Sigmoid colon (tissue), 7 donors: ENCODE data around the gene ENTPD2. TPM values are rescaled to one million over a fixed set of nuclear protein-coding genes. Genes with fewer than 3 reads are reported as not detected.

Experiments used
- DNase-seq: peaks from one replicate; pipeline ENCODE4 v3.0.0-alpha.2; 2019
- H3K27ac ChIP-seq, 4 donors: fragments of 200-600 bp; sonication (generic); one replicate each; pipeline ENCODE4 v1.5.1; 2016 to 2019; ENCODE audit warnings: mild to moderate bottlenecking in 1 of 4
- H3K27me3 ChIP-seq, 3 donors: fragments of 200-600 bp; sonication (generic); one replicate each; pipeline ENCODE4 v1.5.1; 2019; ENCODE audit warnings: mild to moderate bottlenecking in 1 of 3
- H3K36me3 ChIP-seq, 4 donors: fragments of 200-600 bp; sonication (generic); one replicate each; pipeline ENCODE4 v1.5.1; 2016 to 2019
- H3K4me1 ChIP-seq, 4 donors: fragments of 200-600 bp; sonication (generic); one replicate each; pipeline ENCODE4 v1.5.1; 2017 to 2019
- H3K4me3 ChIP-seq, 4 donors: fragments of 200-600 bp; sonication (generic); one replicate each; pipeline ENCODE4 v1.5.1; 2017 to 2019; ENCODE audit warnings: mild to moderate bottlenecking in 2 of 4, moderate library complexity in 1 of 4
- H3K9me3 ChIP-seq, 4 donors: fragments of 200-600 bp in 3 of 4; sonication (generic) in 3 of 4; one replicate each; pipeline versions ENCODE4 v1.5.1 to v1.6.1; 2013 to 2019
- CTCF ChIP-seq, 4 experiments: fragments of 450-650 bp in 3 of 4; fragments of 200-600 bp in 1 of 4; IDR thresholded peaks; one replicate each; pipeline ENCODE4 v1.5.1; 2016 to 2019; ENCODE audit warnings: antibody characterized with exemption in 4 of 4, mild to moderate bottlenecking in 3 of 4, moderate library complexity in 2 of 4
- EP300 ChIP-seq, 4 donors: sonication (generic); formaldehyde crosslinking; IDR thresholded peaks; one replicate each; pipeline ENCODE4 v1.6.1; 2017; ENCODE audit warnings: antibody characterized with exemption in 4 of 4
- POLR2A ChIP-seq, 2 donors: fragments of 450-650 bp; IDR thresholded peaks; one replicate each; pipeline ENCODE4 v1.6.1; 2016; ENCODE audit warnings: antibody characterized with exemption in 2 of 2, mild to moderate bottlenecking in 2 of 2, moderate library complexity in 2 of 2
- POLR2AphosphoS5 ChIP-seq, 4 donors: sonication (generic); formaldehyde crosslinking; IDR thresholded peaks; one replicate each; pipeline ENCODE4 v1.6.1; 2017; ENCODE audit warnings: antibody characterized with exemption in 4 of 4
- WGBS, 2 donors: extraction: QIAGEN DNeasy Blood & Tissue Kit; methylation state at CpG; one replicate each; pipeline ENCODE4 v1.1.7; 2013; 5-methylcytosine and 5-hydroxymethylcytosine counted together
- intact Hi-C: fragments of 100-400 bp; cut with DNase I; formaldehyde crosslinking; loops from one replicate; pipeline ENCODE4 v1.15.1; 2023
- polyA plus RNA-seq, 3 donors: library from polyadenylated mRNA; stranded (reverse); fragments of 200-250 nt; gene quantifications; one replicate each; pipeline ENCODE4 v1.2.3, GENCODE V29; 2013
- total RNA-seq, 4 donors: library from RNA; depleted of rRNA; stranded (reverse); fragments of >200 nt; gene quantifications; one replicate each; pipeline ENCODE4 v1.1.0, GENCODE V29; 2016
- donor health status: healthy with polysubstance abuse.
- donor health status: Bipolar disorder and iron deficiency.
- donor health status: healthy.

The ENTPD2 gene
- total and polyA plus RNA-seq, 7 donors = 0.92 to 6.4 (median 2.2) TPM; not detected in 1

GRCh38 chr9:137045294-137046087, 8.4 kb downstream of the ENTPD2 start:
- no peaks in the 10 kb centered on the region for H3K9me3 ChIP-seq
- peak overlapping the region; percentile 40 to 74 (median 65) for H3K4me3 ChIP-seq
- peak overlapping the region; percentile 65 to 72 (median 68) for H3K27ac ChIP-seq
- WGBS, 2 donors = 2 to 3% methylated on average over 96 of the region's 96 CpGs
- H3K36me3 ChIP-seq = peaks cover 0 to 6% (median 0%) of the 10 kb centered on the region in 4 donors
- no peak for DNase-seq
- H3K4me1 ChIP-seq = peaks cover 0 to 43% (median 38%) of the 10 kb centered on the region in 4 donors
- intact Hi-C loops = loop anchor here (1.0 kb wide), 1 partner anchor 22 kb away; no protein-coding TSS in a partner anchor
- TF ChIP-seq POLR2AphosphoS5 (IDR thresholded peaks at IDR 0.05) (peak in 1 of 4 donors; percentile 34), EP300 (IDR thresholded peaks at IDR 0.05) (no peak), POLR2A (IDR thresholded peaks at IDR 0.05) (no peak)
- H3K27me3 ChIP-seq = peaks cover 22 to 37% (median 34%) of the 10 kb centered on the region in 3 donors

- peaks cover 21 to 29% (median 27%) of the 10 kb centered on the region in 3 donors for H3K27me3 ChIP-seq
- 11 to 21% methylated on average over 18 of the region's 18 CpGs for WGBS, 2 donors
- peaks cover 0 to 15% (median 7%) of the 10 kb centered on the region in 4 donors for H3K36me3 ChIP-seq
- no peaks in the 10 kb centered on the region for H3K9me3 ChIP-seq
- H3K27ac ChIP-seq = peak overlapping the region; percentile 65 to 72 (median 68)
- peak overlapping the region; percentile 39 to 74 (median 65) for H3K4me3 ChIP-seq
- no peak for TF ChIP-seq POLR2A (IDR thresholded peaks at IDR 0.05)
- TF ChIP-seq POLR2AphosphoS5 (IDR thresholded peaks at IDR 0.05) = peak in 1 of 4 donors; percentile 26
- intact Hi-C loops = no loop called here
- H3K4me1 ChIP-seq = peaks cover 0 to 43% (median 38%) of the 10 kb centered on the region in 4 donors
- no peak for DNase-seq
Observed at GRCh38 chr9:137044502-137045177, 9.2 kb downstream of the ENTPD2 start.

GRCh38 chr9:137044037-137044436, 9.8 kb downstream of the ENTPD2 start:
- TF ChIP-seq POLR2A (IDR thresholded peaks at IDR 0.05) (no peak), POLR2AphosphoS5 (IDR thresholded peaks at IDR 0.05) (no peak)
- Histone ChIP-seq H3K9me3 (no peaks in the 10 kb centered on the region), H3K4me1 (peaks cover 0 to 37% (median 34%) of the 10 kb centered on the region in 4 donors), H3K27ac (peak overlapping the region; percentile 28 to 72 (median 47)), H3K27me3 (peaks cover 15 to 23% (median 21%) of the 10 kb centered on the region in 3 donors), H3K4me3 (peak overlapping the region in 2 of 4 donors; percentile 10 to 62), H3K36me3 (peaks cover 0 to 21% (median 13%) of the 10 kb centered on the region in 4 donors)
- no peak for DNase-seq
- intact Hi-C loops = no loop called here
- 15 to 57% methylated on average over 12 of the region's 12 CpGs for WGBS, 2 donors

GRCh38 chr9:137042751-137043727, 10.8 kb downstream of the ENTPD2 start:
- Histone ChIP-seq H3K9me3 (no peaks in the 10 kb centered on the region), H3K4me3 (peak overlapping the region in 1 of 4 donors; percentile 2), H3K4me1 (peaks cover 0 to 31% (median 28%) of the 10 kb centered on the region in 4 donors), H3K36me3 (peaks cover 0 to 26% (median 16%) of the 10 kb centered on the region in 4 donors), H3K27me3 (peaks cover 6 to 13% (median 11%) of the 10 kb centered on the region in 3 donors), H3K27ac (peak overlapping the region; percentile 28 to 72 (median 47))
- 80 to 83% methylated on average over 36 of the region's 36 CpGs for WGBS, 2 donors
- DNase-seq = no peak
- intact Hi-C loops = no loop called here
- TF ChIP-seq POLR2AphosphoS5 (IDR thresholded peaks at IDR 0.05) (peak in 1 of 4 donors; percentile 8), CTCF (IDR thresholded peaks at IDR 0.05) (no peak), EP300 (IDR thresholded peaks at IDR 0.05) (no peak), POLR2A (IDR thresholded peaks at IDR 0.05) (no peak)

- TF ChIP-seq CTCF (IDR thresholded peaks at IDR 0.05) = no peak
- no peak for TF ChIP-seq POLR2A (IDR thresholded peaks at IDR 0.05)
- TF ChIP-seq POLR2AphosphoS5 (IDR thresholded peaks at IDR 0.05) = no peak
- TF ChIP-seq EP300 (IDR thresholded peaks at IDR 0.05) = no peak
- intact Hi-C loops = no loop called here
- 72 to 75% methylated on average over 16 of the region's 16 CpGs for WGBS, 2 donors
- H3K4me1 ChIP-seq = peaks cover 0 to 23% (median 21%) of the 10 kb centered on the region in 4 donors
- H3K9me3 ChIP-seq = no peaks in the 10 kb centered on the region
- peak overlapping the region in 2 of 4 donors; percentile 14 to 27 for H3K27ac ChIP-seq
- no peak overlapping the region for H3K4me3 ChIP-seq
- DNase-seq = no peak
- H3K36me3 ChIP-seq = peaks cover 0 to 26% (median 16%) of the 10 kb centered on the region in 4 donors
- H3K27me3 ChIP-seq = no peaks in the 10 kb centered on the region
Observed at GRCh38 chr9:137041124-137041523, 12.7 kb downstream of the ENTPD2 start.
